Activated T-helper 1 cell treated with anti-CD3 and anti-CD28 coated beads, Interleukin-12 subunit alpha, Interleukin-12 subunit beta, Interleukin-2, Interleukin-4 antibody, amounts not matched to agents 30 ng/mL and 10 ng/mL and 1 ng/mL, durations not matched to agents 14 hours and 24 hours and 36 hours (primary cell): ENCODE measurements around the gene CNTNAP5. TPM values are rescaled to one million over a fixed set of nuclear protein-coding genes. Genes with fewer than 3 reads are reported as not detected.

Source experiments
- DNase-seq: peaks from one replicate; pipeline ENCODE4 v3.0.0; 2021; ENCODE audit warnings: low spot score
- H3K27ac Mint-ChIP-seq: one replicate; pipeline ENCODE4 v1.8.0; 2021; ENCODE audit warnings: mild to moderate bottlenecking, mixed read lengths
- H3K27me3 Mint-ChIP-seq: one replicate; pipeline ENCODE4 v1.8.0; 2022; ENCODE audit warnings: mild to moderate bottlenecking, moderate library complexity, mixed read lengths; ENCODE audit not compliant: insufficient read depth
- H3K36me3 Mint-ChIP-seq: one replicate; pipeline ENCODE4 v1.8.0; 2021; ENCODE audit warnings: low read depth, mixed read lengths
- H3K4me1 Mint-ChIP-seq: one replicate; pipeline ENCODE4 v1.8.0; 2021; ENCODE audit warnings: low read depth, mixed read lengths
- H3K4me3 Mint-ChIP-seq: one replicate; pipeline ENCODE4 v1.8.0; 2021; ENCODE audit warnings: mild to moderate bottlenecking, moderate library complexity, mixed read lengths
- H3K9me3 Mint-ChIP-seq: one replicate; pipeline ENCODE4 v1.8.0; 2021; ENCODE audit warnings: mixed read lengths
- intact Hi-C: fragments of 100-400 bp; cut with micrococcal nuclease; formaldehyde crosslinking; loops from one replicate; pipeline ENCODE4 v1.15.1; 2024
- total RNA-seq: library from RNA; stranded (reverse); gene quantifications from 2 replicates; pipeline ENCODE4 v1.2.3, GENCODE V29; 2022

Gene CNTNAP5
- total RNA-seq, 1 donor from 2014 or later: not detected

DNA sequence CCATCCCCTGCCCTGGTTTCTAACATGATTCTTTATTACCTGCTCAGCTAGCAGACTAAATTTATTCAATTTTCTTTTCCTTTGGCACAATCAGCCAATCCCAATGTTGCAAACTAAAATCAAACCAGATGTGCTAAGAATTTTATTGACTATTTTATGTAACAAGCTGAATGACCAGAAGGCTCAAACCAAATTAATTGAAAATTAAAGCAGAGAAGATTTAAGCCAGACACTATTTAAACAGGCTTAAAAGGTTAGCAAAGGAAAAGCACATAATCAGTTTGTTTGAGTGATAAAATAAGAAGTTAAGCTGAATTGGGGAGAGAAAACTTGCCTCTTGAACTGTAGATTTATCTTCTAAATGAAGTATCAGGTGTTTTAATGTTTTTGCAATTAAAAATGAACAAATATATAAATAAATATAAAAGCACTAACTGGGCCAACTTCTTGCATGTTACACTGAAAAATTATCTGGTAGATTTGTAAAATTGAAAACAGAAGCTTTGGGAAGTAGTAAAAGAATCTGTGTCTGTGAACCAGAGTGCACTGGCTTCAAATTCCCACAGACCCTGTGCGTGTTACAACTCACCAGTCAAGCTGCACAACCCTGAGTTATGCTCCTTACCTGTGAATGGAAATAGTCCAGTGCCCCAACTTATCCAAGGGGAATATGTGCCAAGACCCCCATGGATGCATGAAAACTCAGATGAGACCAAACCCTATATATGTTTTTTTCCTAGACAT, 283.4 kb downstream of the CNTNAP5 start:
- Mint-ChIP-seq H3K36me3 (no peaks in the 10 kb centered on the region), H3K9me3 (no peaks in the 10 kb centered on the region), H3K27me3 (no peaks in the 10 kb centered on the region), H3K4me1 (no peaks in the 10 kb centered on the region), H3K27ac (no peak overlapping the region), H3K4me3 (no peak overlapping the region)
- intact Hi-C loops: no loop called here
- DNase-seq: no peak

DNA sequence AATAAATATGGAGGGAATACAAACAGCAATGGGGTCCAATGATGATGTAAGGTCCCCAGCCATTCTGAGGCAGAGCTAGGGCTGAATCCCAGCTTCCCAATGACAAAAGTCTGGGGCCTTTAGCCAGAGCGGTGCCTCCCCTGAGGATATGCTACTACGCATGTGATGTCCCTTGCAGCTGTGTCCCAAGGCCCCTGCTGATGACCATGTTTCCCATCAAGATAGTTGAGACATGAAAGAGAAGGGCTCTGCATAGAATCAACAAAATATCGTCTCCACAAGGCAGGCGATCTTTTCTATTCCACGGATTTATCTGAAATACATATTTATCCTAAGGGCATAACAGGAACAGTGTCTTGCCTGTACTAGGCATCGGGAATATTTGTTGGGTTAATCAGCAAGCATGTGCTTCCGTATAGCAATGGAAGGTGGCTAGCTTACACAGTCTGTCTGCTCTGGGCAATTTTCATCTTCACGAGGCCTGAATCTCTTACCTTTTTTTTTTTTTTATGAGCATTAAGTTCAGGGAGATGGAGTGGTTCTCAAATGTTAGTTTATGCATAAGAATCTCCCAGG, 284.6 kb downstream of the CNTNAP5 start:
- no peaks in the 10 kb centered on the region for H3K4me1 Mint-ChIP-seq
- no peak for DNase-seq
- H3K36me3 Mint-ChIP-seq: no peaks in the 10 kb centered on the region
- H3K9me3 Mint-ChIP-seq: no peaks in the 10 kb centered on the region
- no peak overlapping the region for H3K27ac Mint-ChIP-seq
- H3K4me3 Mint-ChIP-seq: no peak overlapping the region
- intact Hi-C loops: no loop called here
- no peaks in the 10 kb centered on the region for H3K27me3 Mint-ChIP-seq

DNA sequence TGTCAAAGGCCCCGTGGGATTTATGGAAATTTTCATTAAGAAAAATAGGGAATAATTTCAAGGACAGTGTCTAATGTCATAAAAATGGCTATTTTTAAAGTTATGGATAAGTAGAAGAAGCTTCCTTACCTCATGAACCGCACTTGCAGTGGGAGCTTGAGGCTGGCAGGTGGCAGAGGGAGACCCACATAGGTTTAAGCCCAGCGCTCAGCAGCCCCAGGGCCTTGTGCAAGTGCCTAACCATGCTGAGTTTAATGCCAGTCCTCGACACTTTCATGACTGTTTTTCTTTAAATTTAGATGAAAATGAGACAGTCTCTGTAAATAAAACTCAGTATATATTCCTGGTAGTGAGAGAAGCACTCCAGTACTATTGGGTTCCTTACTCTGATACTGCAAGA, 285.6 kb downstream of the CNTNAP5 start:
- Mint-ChIP-seq H3K36me3 (no peaks in the 10 kb centered on the region), H3K9me3 (no peaks in the 10 kb centered on the region), H3K4me3 (no peak overlapping the region), H3K4me1 (no peaks in the 10 kb centered on the region), H3K27ac (no peak overlapping the region), H3K27me3 (no peaks in the 10 kb centered on the region)
- no peak for DNase-seq
- intact Hi-C loops: no loop called here

DNA sequence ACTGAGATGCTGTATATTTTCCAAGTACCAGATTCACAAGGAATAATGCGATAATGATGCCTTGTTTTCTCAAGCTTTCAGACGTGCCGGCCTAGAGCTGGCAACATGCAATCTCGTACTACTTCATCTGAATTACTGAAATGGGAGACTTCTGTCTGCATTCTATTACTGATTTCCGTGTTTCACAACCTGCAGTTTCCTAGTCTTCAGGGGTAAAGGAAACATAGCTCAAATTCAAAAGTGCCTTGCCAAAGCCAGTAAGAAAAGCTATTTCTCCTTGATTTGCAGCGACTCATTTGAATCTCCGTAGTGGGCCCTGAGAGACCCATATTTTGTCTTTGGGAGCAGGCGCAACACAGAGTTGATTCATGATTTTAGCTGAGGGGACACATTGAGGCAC, 289.0 kb downstream of the CNTNAP5 start:
- H3K4me1 Mint-ChIP-seq: no peaks in the 10 kb centered on the region
- no peaks in the 10 kb centered on the region for H3K9me3 Mint-ChIP-seq
- H3K4me3 Mint-ChIP-seq: no peak overlapping the region
- no peak for DNase-seq
- H3K36me3 Mint-ChIP-seq: no peaks in the 10 kb centered on the region
- no peak overlapping the region for H3K27ac Mint-ChIP-seq
- H3K27me3 Mint-ChIP-seq: no peaks in the 10 kb centered on the region
- intact Hi-C loops: no loop called here

DNA sequence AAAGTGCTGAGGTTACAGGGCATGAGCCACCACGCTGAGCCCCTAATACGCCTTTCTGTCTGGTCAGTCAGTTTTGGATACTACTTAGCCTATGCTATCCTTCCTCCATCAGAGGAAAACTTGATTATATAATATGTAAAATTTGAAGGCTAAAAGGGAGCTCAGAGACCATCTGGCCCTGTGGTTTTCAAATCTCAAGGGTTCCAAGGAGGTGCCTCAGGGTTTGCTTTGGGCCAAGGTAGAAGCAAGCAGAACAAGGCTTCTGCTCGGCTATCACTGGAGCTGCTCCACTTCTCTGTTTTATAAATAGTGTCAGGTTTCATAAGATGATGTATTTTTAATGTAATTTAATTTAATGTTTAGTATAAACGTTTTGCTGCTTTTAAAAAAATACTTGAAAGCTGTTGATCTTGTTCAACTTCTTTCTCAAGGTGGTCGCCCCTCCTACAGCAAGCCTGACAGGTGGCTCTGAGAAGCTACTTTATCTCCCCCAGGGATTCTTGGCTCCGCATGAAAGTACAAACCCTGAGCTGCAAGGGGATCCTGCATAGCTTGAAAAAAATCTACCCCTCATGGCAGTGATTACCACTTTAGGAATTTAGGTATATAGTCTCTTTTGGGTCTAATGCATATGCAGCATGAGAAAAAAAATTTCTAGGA, 290.3 kb downstream of the CNTNAP5 start:
- H3K36me3 Mint-ChIP-seq: no peaks in the 10 kb centered on the region
- no peaks in the 10 kb centered on the region for H3K27me3 Mint-ChIP-seq
- no peaks in the 10 kb centered on the region for H3K4me1 Mint-ChIP-seq
- H3K27ac Mint-ChIP-seq: no peak overlapping the region
- no peak overlapping the region for H3K4me3 Mint-ChIP-seq
- intact Hi-C loops: no loop called here
- no peak for DNase-seq
- no peaks in the 10 kb centered on the region for H3K9me3 Mint-ChIP-seq

DNA sequence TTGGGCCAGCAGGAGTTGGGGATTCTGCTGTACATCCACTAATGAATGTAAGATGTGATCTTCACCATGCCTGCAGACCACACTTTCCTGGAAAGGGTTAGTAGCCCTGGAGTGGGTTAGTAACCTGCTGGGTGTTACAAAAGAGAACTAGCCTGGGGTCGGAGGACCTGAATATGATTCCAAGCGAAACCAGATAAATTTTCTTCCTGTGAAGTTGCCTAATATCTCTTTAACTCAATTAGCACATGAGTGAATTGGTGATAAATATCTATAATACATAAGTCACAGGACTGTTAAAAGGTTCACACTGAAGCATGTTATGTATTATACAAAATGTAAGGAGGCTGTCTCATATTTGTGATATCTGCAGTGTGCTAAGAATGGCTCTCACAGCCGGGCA, 291.0 kb downstream of the CNTNAP5 start:
- Mint-ChIP-seq H3K27me3 (no peaks in the 10 kb centered on the region), H3K36me3 (no peaks in the 10 kb centered on the region), H3K4me1 (no peaks in the 10 kb centered on the region), H3K4me3 (no peak overlapping the region), H3K27ac (no peak overlapping the region), H3K9me3 (no peaks in the 10 kb centered on the region)
- intact Hi-C loops: no loop called here
- no peak for DNase-seq

DNA sequence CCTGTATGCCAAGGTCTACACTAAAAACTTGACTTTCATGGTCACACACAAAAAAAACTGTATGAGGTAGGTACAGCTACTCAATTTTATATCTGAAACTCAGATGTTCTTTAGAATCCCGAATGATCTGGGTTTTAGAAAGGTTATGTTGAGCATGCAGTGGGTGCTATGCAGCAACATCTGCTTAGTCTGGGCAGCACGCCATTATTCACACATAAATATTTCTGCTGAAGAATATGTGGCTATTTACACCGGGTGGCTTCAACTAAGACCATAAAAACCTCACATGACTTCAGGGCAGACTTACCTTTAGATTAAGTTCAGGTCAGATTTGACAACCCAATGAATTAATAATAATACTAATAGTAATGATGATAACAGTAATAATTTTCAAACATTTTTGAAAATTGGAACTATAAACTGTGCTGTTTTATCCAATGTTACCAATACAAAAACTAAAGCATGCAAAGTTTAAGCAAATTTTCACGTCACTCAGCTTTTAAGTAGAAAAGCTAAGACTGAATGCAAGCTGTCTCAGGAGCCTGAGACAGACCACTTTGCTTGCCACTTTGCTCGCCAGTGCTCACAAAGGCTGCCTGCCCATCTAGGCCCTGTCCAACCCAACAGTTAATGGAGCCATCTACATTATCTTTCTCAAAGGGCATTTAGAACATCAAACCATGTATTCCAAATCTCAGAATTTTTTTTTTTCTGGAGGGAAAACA, 292.0 kb downstream of the CNTNAP5 start:
- no peaks in the 10 kb centered on the region for H3K9me3 Mint-ChIP-seq
- H3K36me3 Mint-ChIP-seq: no peaks in the 10 kb centered on the region
- no peak overlapping the region for H3K4me3 Mint-ChIP-seq
- no peak overlapping the region for H3K27ac Mint-ChIP-seq
- intact Hi-C loops: no loop called here
- H3K27me3 Mint-ChIP-seq: no peaks in the 10 kb centered on the region
- DNase-seq: no peak
- no peaks in the 10 kb centered on the region for H3K4me1 Mint-ChIP-seq

DNA sequence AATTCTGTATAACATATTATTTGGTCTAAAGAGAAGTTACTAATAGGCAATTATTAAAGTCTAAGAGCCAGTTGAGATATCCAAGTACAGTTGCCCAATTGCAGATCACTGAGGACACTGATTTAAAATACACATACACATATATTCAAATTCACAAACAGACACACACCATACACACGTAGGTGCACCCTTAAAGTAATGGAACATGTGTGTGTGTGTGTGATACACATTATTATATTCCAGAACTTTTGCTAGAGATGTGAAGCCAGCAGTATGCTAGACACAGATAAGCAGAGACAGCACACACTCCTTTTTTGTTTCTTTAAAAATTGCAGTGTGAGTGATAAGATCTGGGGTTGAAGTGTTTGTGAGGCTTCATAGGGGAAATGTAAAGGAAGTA, 292.5 kb downstream of the CNTNAP5 start:
- Mint-ChIP-seq H3K9me3 (no peaks in the 10 kb centered on the region), H3K36me3 (no peaks in the 10 kb centered on the region), H3K27ac (no peak overlapping the region), H3K27me3 (no peaks in the 10 kb centered on the region), H3K4me3 (no peak overlapping the region), H3K4me1 (no peaks in the 10 kb centered on the region)
- DNase-seq: no peak
- intact Hi-C loops: no loop called here

DNA sequence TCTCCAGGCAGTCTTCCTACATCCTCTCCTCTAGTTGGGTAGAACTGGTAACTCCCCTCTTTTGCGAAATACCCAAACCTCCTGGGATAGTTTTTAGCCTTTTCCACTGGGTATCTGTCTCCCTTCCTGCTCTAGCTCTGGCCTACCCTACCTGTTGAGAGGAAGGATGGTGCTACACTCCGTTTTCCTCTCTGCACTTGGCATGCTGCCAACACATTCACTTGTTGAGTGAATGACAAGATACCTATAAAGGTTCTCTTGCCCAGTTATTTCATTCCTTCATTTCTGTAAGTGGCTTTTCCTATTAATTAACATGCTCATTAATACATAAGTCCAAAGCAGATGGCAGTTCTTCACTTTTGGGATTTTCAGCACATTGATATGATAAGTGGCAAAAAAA, 293.8 kb downstream of the CNTNAP5 start:
- intact Hi-C loops: no loop called here
- H3K36me3 Mint-ChIP-seq: no peaks in the 10 kb centered on the region
- H3K4me1 Mint-ChIP-seq: no peaks in the 10 kb centered on the region
- no peaks in the 10 kb centered on the region for H3K9me3 Mint-ChIP-seq
- H3K4me3 Mint-ChIP-seq: no peak overlapping the region
- H3K27ac Mint-ChIP-seq: no peak overlapping the region
- no peaks in the 10 kb centered on the region for H3K27me3 Mint-ChIP-seq
- DNase-seq: no peak

DNA sequence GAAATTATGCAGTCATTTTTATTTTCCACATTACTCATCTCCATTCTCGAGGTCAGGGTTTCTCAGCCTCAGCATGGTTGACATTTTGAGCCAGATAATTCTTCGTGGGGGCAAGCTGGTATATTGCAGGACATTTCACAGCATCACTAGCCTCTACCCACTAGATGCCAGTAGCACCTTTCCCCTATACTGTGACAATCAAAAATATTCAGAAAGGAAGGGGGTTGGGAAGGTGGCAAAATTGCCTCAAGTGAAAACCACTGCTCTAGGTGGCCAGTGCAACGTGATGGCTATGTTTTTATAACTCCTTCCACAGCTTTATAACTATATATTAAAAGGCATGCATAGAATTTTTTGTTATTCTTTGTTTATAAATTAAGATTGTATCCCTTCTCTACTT, 294.5 kb downstream of the CNTNAP5 start:
- no peaks in the 10 kb centered on the region for H3K9me3 Mint-ChIP-seq
- DNase-seq: no peak
- intact Hi-C loops: no loop called here
- H3K27me3 Mint-ChIP-seq: no peaks in the 10 kb centered on the region
- no peaks in the 10 kb centered on the region for H3K4me1 Mint-ChIP-seq
- no peaks in the 10 kb centered on the region for H3K36me3 Mint-ChIP-seq
- H3K4me3 Mint-ChIP-seq: no peak overlapping the region
- H3K27ac Mint-ChIP-seq: no peak overlapping the region

DNA sequence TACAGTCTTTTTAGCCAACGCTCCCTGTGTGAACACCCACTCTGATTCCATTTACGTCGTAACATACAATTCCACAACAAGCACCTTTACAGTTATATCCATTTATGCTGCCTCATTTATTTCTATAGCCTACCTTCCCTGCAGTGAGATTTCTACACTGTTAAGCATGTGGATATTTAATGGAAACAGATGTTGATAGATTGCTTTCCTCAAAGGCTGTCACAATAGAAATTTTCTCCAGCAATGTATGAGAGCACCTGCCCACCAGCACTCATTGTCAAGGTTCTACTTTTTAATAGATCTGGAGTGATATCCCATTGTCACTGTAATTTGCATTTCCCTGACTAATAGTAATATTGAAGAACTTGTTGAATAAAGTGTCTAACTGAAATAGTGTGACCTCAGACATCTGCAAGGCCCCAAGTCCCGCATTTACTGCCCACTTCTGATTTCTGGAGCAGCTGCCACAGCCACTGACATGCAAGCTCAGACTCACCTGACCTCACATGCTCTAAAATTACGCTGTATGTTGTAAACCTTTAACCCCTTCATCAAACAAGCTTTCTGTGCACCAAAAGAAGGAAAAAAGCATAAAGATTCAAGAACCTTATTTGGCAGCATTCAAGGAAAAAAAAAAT, 295.1 kb downstream of the CNTNAP5 start:
- Mint-ChIP-seq H3K4me3 (no peak overlapping the region), H3K9me3 (no peaks in the 10 kb centered on the region)

DNA sequence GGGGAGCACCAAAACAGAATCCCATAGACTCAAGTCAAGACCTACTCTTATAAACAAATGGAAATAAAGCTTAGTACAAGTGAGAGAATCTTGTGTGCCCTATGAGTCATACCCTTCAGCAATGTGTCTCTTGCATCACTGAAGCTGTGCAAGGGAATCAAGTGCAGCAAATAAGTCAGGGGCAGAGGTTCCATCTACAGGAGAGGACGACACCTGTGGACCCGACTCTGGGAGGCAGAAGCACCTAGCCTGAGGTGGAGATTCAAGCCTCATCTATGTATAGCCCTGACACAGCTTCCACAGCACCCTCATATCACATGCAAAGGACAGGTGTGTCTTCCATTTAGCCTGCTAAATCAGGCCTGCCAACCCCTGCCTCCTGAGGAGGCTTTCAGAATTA, 298.2 kb downstream of the CNTNAP5 start:
- Mint-ChIP-seq H3K9me3 (no peaks in the 10 kb centered on the region), H3K27ac (no peak overlapping the region), H3K27me3 (no peaks in the 10 kb centered on the region), H3K4me3 (no peak overlapping the region), H3K4me1 (no peaks in the 10 kb centered on the region), H3K36me3 (no peaks in the 10 kb centered on the region)
- intact Hi-C loops: no loop called here
- no peak for DNase-seq

More for the DNA sequence above, 295.1 kb downstream of the CNTNAP5 start:
- Mint-ChIP-seq H3K4me1 (no peaks in the 10 kb centered on the region), H3K27me3 (no peaks in the 10 kb centered on the region), H3K27ac (no peak overlapping the region), H3K36me3 (no peaks in the 10 kb centered on the region)
- no peak for DNase-seq
- intact Hi-C loops: no loop called here
